GM18502 (cell line): ENCODE measurements around the gene ATG14.
A peak's percentile ranks its signal among the peaks of the same experiment; 100 is the strongest.
"Not testable (repeated sequence)": the region's sequence is repeated elsewhere in the genome, so short reads cannot be mapped to it uniquely, and the experiment has no call there.

Experiments used
- ATAC-seq: cut with Tn5 transposase; IDR thresholded peaks from one replicate; pipeline ENCODE4 v1.9.1; 2021; ENCODE audit warnings: mild to moderate bottlenecking; ENCODE audit not compliant: unreplicated experiment, poor library complexity

The ATG14 gene

GRCh38 chr14:55411426-55412389, at the start of gene ATG14:
ATG14 (minus strand) TSS chr14:55411830; CDS start chr14:55411822, 8 bp downstream.
- peak; percentile 99 for ATAC-seq

GRCh38 chr14:55458800-55459515, 47.3 kb upstream of the ATG14 start:
- ATAC-seq, result peak; percentile 90

- ATAC-seq, result no peak
Measured at GRCh38 chr14:55457496-55457895, 45.9 kb upstream of the ATG14 start.

- ATAC-seq, result not testable (repeated sequence)
Measured at GRCh38 chr14:55456411-55456810, 44.8 kb upstream of the ATG14 start.

GRCh38 chr14:55454264-55455002, 42.8 kb upstream of the ATG14 start:
- ATAC-seq, result no peak

GRCh38 chr14:55451950-55452349, 40.3 kb upstream of the ATG14 start:
- ATAC-seq, result no peak

- no peak for ATAC-seq
Measured at GRCh38 chr14:55451398-55451797, 39.8 kb upstream of the ATG14 start.

- no peak for ATAC-seq
Measured at GRCh38 chr14:55450987-55451386, 39.4 kb upstream of the ATG14 start.

GRCh38 chr14:55450539-55450938, 38.9 kb upstream of the ATG14 start:
- ATAC-seq, result no peak

GRCh38 chr14:55450124-55450523, 38.5 kb upstream of the ATG14 start:
- ATAC-seq, result no peak

GRCh38 chr14:55449116-55449515, 37.5 kb upstream of the ATG14 start:
- ATAC-seq, result no peak

GRCh38 chr14:55448141-55448614, 36.5 kb upstream of the ATG14 start:
- no peak for ATAC-seq

GRCh38 chr14:55446833-55447232, 35.2 kb upstream of the ATG14 start:
- ATAC-seq, result no peak

- ATAC-seq, result no peak
Measured at GRCh38 chr14:55446127-55446736, 34.6 kb upstream of the ATG14 start.

- no peak for ATAC-seq
Measured at GRCh38 chr14:55441286-55441685, 29.7 kb upstream of the ATG14 start.

- no peak for ATAC-seq
Measured at GRCh38 chr14:55440385-55440784, 28.8 kb upstream of the ATG14 start, which contains the start of gene TBPL2. TBPL2 (minus strand) TSS chr14:55440616; CDS start chr14:55440449, 167 bp downstream.

GRCh38 chr14:55438066-55438683, 26.5 kb upstream of the ATG14 start:
- ATAC-seq, result peak; percentile 43

GRCh38 chr14:55436931-55437330, 25.3 kb upstream of the ATG14 start:
- no peak for ATAC-seq

GRCh38 chr14:55436519-55436918, 24.9 kb upstream of the ATG14 start:
- ATAC-seq, result no peak

- ATAC-seq, result no peak
Measured at GRCh38 chr14:55434805-55435174, 23.2 kb upstream of the ATG14 start.
